Dedifferentiated amniotic fluid mesenchymal stem cell (primary cell): ENCODE data around the gene LSR.

Source experiments
- DNase-seq: peaks from one replicate; pipeline ENCODE4 v3.0.0-alpha.2; 2016; ENCODE audit errors: extremely low spot score

Gene LSR

DNA sequence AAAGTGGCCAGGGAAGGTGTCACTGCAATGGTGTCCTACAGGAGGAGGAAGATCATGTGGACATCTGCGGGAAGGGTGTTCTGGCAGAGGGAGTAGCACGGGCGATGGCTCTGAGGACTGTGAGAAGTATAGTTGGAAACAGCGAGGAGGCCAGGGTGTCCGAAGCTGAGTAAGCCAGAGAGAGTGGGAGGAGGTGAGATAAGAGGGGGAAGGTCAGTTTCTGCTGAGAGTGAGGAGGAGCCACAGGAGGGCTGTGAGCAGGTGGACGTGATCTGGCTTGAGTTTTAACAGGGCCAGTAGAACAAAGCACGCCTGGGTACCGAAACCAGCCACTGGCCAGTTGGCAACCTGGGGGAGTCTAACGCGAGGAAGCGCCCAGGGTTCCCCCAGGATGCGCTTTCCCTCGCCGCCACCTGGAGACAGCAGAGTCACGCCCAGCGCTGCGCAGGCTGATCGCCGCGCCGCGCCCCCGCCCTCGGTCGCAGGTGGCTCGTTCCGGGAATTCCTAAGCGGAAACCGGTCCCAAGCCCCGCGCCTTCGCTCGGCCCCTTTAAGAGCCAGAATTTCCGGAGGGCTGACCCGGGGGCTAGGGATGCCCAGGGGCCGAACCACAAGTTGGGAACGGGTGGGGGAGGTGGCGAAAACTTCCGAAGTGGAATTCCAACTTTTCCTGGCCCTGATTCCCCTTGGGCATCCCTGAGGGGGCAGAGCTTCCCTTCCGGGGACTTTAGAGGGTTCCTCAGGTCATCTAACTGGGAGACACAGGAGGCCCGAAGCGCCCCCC lies 1.1 kb upstream of the LSR start:
- DNase-seq = no peak

DNA sequence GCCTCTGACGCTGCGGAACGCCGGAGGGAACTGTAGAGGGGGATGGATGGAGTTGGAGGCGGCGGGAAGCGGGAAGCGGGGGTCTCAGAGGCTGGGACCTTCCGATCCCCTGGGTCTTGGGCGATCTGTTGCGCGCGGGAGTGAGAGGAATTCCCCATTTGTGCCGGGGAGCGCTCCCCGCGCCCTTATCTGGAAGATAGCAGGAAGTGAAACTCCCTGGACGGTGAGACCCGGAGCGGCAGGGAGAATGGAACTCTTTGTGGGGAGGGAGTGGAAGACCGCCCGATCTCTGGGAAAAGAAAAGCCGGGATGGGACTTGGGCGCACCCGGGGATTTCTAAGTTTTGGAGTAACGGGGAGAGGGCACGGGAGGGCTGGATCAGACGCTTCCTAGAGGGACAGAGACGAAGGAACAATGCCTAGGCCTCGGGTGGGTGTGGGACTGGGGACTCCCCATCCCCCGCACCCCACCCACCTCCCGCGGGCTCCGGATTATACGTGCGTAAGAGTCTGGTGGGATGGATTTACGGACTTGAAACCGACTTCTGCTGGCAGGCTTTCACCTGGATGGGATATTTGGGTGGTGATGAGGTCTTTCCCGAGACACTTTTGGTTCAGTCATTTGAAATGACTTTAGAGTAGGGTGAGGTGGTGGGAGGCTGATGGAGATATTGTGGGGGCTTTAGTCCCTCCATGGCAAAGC lies 495 bp downstream of the LSR start:
- DNase-seq = no peak

DNA sequence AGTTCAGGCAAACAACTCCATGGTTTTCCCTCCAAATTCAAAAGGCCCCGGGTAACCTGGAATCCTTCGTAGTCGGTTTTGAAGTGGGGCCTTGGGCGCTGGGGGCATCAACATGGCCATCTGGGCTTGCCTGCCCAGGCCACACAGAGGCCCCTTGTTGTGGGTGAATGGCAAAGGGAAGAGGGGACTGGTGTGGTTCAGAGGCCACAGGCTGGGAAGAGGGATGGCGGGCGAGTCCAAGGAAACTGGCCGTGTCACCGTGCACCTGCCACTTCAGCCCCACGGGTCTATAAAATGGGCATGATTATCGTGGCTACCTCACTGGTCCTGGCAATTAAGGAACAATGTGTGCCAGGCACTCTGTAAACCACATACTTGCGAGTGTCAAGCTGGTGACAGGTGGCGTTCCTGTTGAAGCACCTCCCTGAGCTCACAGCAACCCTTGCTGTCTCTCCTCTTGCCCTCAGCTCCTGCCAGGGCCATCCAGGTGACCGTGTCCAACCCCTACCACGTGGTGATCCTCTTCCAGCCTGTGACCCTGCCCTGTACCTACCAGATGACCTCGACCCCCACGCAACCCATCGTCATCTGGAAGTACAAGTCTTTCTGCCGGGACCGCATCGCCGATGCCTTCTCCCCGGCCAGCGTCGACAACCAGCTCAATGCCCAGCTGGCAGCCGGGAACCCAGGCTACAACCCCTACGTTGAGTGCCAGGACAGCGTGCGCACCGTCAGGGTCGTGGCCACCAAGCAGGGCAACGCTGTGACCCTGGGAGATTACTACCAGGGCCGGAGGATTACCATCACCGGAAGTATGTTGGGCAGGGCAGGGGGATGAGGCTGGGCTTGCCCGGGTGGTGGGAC lies 1.3 kb downstream of the LSR start:
- DNase-seq = no peak

DNA sequence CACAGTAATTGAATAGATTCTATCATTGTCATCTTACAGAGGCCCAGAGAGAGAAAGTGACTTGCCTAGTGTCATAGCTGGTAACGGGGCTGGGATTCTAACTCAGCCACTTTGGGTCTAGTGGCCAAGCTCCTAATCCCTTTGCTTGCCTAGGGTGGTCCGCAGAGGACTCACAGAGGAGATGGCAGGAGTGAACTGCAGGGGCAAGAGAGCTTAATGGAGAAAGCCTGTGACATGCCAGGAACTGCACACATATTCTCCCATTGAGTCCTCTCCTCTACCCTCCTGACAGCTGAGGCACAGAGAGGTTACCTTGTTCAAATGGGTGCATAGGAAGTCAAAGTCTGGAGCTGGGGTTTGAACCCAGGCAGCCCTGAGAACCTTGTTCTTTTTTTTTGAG lies 2.7 kb downstream of the LSR start:
- DNase-seq = no peak

DNA sequence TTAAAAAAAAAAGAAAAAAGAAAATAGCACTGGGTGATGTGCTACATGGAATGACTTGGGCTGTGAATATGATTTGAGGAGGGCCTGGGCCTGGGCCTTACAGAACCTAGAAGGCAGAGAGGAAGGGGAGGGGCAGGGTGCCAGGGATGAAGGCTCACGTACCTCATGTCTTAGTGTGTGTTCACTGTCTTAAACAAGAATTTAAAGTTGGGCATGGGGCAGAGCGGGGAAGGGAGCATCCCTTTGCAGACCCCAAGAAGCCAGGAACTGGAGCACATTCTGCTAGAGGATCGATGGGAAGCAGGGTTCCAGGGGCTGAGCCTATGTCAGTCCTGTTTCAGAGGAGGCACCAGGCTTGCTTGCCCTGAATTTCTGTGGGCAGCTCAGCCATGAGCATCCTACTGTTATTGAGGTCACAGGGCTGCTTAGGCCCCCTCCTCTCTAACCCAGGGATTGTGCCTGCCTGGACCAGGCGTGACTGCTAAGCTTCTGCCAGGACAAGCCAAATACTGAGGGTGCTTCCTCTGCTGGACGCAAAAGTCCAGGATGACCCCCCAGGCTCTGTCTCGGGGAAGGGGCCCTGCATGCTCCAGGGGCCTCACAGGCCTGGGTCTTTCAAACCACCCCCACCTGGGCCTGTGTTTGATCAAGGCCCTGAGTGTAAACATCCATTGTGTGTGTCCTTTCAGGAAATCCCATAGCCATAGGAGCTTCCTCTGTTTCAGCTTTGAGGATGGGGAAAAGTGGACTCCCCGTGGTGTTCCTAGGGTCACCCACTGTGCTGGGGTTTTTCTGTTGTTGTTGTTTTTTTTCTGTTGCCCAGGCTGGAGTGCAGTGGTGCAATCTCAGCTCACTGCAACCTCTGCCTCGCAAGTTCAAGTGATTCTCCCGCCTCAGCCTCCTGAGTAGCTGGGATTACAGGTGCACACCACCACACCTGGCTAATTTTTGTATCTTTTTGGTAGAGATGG lies 4.8 kb downstream of the LSR start:
- no peak for DNase-seq

DNA sequence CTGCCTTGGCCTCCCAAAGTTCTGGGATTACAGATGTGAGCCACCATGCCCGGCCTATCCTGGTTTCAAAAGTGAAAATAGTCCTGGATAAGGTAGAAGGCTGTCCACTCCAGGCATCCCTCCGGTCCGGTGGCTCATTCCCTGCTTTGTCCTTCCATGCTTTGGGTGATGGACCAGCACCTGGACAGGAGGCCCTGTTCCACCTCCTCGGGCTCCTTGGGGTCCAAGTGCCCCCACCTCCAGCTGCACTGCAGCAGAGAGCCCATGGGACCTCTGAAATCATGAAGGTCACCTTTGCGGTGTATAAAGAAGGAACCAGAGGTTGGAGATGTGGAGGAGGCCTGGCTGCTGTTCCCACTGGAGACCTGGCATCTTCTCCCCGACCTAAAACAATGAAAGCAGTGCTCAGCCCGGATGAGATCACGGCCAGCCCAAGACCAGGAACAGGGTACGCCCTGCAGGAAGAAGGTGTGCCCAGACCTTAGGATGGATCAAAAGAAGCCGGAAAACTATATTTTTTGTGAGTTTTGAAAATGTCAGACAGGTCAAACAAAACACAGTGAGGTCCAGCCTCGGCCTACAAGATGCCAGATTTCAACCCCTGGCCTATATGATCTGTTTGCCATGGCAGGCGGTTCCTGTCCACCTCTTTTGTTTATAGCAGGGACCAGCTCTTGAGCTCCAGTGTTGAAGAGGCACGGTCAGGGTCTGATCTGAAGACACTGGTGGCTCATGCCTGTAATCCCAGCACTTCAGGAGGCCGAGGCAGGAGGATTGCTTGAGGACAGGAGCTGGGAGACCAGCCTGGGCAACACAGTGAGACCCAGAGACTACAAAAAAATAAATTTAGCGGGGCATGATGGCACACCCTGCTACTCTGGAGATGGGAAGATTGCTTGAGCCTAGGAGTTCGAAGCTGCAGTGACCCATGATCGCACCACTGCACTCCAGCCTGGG lies 5.8 kb downstream of the LSR start:
- DNase-seq = no peak

DNA sequence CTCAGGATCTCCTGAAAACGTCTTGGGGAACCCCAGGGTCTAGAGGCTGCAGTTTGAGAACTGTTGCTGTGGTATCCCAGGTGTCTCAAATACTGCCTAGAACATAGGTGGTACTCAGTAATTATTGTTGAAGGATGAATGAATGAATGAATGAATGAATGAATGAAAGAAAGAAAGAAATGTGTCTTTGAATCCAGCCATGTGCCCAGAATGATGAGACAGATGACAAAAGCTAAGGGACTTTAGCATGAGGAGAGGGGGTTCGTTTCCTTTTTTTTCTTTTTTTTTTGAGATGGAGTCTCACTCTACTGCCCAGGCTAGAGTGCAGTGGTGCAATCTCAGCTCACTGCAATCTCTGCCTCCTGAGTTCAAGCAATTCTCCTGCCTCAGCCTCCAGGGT lies 7.8 kb downstream of the LSR start:
- DNase-seq = no peak

DNA sequence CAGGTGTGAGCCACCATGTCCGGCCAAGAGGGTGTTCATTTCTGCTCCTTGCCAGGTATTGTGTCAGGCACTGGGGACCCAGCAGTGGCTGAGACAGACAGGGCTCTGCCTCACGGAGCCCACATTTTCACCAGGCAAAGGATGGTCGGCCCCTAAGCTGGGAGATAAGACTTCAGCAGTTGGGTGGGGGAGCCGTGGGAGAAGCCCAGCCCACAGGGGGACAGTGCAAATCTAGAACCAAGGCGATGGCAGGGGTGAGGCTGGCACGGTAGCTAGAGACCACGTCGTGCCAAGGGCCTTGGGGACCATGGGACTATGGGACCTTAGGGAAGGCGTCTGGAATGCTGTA lies 8.3 kb downstream of the LSR start:
- no peak for DNase-seq

DNA sequence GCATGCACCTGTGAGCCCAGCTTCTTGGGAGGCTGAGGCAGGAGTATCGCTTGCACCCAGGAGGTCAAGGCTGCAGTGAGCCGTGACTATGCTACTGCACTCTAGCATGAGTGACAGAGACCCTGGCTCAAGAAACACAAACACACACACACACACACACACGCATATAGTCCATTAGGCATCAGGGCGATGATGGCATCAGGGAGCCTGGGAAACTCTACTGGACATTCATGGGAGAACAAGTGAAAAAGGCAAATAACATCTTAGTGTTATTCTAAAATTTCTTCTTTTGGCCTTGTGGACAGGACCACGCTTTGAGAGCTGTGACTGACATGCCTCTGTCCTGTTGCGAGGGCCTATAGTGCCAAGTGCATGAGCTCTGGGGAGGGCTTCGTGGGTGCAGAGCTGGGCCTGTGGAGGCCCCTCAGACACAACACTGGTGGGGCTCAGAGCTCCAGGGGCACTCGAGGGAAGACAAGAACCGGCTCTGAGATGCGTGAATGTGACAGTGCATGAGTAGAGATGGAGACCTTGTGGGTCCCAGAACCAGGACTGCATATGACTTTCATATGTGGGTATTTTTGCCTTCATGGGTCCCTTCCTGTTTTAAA lies 12.0 kb downstream of the LSR start:
- no peak for DNase-seq

DNA sequence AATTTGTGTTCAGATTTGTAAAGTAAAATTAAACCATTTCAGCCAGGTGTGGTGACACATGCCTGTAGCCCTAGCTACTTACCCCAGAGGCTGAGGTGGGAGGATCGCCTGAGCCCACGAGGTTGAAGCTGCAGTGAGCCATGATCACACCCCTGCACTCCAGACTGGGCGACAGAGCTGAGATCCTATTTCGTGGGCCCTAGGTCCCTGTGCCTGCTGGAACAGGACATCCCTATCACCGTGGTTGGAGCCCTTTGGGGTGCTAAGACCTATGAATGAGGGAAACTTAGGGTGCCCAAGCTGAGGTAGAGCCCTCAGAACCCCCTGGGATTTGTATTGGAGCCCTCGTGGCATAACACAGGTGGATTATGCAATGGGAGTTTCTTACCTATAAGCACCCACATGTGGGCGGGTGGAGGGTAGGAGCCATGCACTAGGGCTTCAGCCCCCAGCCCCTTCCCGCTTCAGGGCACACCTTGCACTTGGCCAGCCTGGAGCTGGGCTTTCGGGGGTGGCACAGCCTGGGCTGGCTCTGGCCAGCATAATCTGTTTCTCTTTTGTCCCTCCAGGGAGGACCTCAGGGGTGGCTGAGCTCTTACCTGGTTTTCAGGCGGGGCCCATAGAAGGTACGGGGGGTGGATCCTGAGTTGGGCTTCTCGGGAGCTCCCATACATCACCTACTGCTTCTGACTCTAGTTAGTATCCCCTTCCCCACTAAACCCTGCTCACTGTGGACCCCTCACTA lies 12.7 kb downstream of the LSR start:
- no peak for DNase-seq

DNA sequence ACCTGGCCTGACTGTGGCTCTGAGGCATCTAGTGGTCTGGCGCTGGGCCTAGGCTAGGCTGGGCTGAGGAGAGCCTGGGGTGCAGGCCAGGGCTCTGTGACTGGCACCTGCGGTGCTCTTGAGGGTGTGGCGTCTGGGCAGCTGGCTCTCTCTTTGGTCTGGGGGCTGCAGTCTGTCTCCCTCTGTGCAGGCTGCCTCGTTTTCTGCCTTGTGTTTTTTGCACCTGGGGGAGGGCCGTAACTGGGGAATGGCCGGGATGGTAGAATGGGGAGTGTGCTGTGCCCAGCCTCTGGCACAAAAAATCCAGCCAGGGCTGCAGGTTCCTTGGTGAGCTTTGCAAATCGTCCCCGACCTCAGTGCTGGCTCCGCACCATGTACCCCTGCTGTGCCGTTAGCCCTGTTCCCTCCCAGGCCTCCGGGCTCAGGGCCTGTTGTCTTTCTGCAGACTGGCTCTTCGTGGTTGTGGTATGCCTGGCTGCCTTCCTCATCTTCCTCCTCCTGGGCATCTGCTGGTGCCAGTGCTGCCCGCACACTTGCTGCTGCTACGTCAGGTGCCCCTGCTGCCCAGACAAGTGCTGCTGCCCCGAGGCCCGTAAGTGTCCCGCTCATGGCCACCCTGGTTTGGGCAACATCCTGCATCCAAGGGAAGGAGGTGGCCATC lies 13.4 kb downstream of the LSR start:
- no peak for DNase-seq

DNA sequence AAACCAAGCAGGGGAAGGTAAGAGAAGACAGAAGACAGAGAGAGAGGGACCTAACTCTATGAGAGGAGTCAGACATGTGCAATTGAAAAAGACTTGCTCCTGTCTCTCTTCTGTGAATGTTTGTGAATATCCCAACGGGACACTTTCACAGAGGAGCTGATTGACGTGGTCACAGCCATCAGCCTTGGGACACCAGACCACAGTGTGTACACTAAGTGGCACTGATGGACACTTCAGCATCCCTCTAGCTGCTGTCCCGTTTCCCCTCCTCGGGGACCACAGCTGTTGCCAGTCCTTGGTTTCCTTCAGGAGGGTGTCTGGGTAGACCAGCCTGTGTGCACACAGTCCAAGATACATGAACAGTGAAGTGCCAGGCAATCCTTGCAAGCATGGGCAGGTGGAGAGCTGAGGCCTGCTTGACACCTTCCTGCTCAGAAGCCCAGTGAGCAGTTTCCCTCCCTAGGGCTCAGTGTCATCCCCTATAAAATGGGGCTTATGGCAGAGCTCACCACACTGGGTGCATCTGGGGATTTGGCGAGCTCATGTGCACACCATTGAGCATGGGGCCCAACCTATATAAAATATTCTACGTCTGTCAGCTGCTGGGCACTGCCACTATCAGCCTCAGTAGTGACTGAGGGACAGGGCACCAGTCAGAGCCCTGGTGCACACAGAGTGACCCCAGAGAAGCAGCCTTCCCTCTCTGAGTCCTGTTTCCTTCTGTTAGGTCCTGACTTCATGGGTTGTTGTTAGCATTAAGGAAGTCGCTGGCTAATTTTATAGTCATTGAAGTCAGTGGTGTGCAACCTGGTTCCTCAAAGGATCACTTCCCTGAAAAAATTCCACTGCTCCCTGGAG lies 15.7 kb downstream of the LSR start:
- no peak for DNase-seq

DNA sequence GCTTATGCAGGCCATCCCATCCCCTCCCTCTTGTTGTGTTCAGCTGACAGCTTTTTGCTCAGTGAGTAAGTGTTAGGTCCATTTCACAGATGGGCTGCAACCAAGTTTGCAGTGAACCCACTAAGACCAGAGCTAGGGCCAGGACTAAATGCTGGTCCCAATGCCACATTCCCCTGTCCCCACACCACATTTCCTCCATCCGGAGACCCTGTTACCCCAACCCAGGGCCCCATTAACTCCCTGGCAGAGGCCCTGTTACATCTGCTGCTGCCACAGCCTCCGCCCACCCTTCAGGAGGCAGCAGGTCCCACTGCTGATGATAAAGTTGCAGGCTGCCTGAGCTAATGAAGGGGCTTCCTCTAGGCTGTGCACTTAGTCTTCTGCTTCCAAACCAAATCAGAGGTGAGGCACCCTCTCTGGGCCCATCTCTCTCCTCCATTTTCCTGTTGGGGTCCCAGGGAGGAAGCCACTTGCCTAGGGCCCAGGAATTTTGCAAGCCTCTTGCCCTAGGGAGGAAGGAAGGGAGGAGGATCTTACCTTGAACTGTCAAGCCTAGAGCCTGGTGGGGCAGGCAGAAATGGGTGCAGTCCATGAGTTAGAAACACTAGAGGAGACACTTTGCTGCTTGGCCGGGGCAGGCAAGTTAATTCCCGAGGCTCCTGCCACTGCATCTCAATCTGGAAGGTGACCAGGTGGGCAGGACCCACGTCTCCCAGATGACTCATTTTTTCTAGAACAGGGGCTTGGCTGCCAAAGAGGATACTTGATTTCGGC lies 16.5 kb downstream of the LSR start:
- DNase-seq = no peak

DNA sequence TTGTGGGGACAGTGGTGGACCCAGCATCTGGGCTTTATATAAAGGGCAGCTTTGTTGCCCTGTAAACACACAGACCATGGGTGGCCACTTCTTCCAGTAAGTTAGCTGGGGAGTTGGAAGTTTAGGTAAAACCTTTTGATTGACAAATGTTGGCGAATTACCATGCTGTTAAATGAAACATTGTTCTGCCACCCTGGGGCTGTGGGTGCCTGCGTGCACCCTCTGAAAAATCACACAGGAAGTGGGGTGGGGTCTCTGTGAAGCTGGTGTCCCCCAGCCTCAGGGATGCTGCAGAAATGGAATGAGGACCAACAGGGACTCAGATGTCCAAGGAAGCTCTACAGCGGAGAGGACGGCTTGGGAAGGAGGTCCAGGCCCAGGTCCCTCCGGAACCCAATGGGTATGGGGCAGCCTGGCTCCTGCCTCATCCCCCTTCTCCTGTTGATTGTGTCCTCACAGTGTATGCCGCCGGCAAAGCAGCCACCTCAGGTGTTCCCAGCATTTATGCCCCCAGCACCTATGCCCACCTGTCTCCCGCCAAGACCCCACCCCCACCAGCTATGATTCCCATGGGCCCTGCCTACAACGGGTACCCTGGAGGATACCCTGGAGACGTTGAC lies 17.2 kb downstream of the LSR start:
- DNase-seq = no peak

DNA sequence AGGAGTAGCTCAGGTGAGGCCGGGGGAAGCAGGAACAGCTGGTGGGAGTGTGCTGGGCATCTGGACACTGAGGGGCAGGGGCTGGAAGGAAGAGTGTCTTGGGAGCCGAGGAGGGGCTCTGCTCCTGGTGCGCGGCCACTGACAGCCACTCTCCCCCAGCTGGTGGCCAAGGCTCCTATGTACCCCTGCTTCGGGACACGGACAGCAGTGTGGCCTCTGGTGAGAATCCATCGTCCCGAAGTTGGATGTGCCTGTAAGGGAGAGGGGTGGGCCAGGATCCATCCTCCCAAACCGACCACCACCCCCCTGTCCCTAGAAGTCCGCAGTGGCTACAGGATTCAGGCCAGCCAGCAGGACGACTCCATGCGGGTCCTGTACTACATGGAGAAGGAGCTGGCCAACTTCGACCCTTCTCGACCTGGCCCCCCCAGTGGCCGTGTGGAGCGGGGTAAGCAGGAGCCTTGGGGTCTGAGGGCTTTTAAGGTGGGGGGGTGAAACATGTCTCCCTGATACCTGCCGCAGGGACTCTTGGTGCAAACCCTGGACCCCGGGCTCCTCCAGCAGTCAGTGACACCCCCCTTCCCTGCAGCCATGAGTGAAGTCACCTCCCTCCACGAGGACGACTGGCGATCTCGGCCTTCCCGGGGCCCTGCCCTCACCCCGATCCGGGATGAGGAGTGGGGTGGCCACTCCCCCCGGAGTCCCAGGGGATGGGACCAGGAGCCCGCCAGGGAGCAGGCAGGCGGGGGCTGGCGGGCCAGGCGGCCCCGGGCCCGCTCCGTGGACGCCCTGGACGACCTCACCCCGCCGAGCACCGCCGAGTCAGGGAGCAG lies 17.9 kb downstream of the LSR start:
- no peak for DNase-seq
